ENCODE data around the gene LYRM4.

The LYRM4 gene

GRCh38 chr6:5091210-5092069 lies 169.3 kb downstream of the LYRM4 start:
- no peak for DNase-seq

- DNase-seq = no peak
Measured at GRCh38 chr6:5090603-5091002, 170.1 kb downstream of the LYRM4 start.

- no peak for DNase-seq
Measured at GRCh38 chr6:5089481-5090438, 171.0 kb downstream of the LYRM4 start.

- no peak for DNase-seq
Measured at GRCh38 chr6:5088780-5089179, 172.0 kb downstream of the LYRM4 start.

- DNase-seq = peak; percentile 73
Measured at GRCh38 chr6:5087389-5087788, 173.4 kb downstream of the LYRM4 start.

GRCh38 chr6:5086294-5086890 lies 174.4 kb downstream of the LYRM4 start:
- no peak for DNase-seq

GRCh38 chr6:5085648-5086293 lies 175.0 kb downstream of the LYRM4 start:
- no peak for DNase-seq

- DNase-seq = peak; percentile 44
Measured at GRCh38 chr6:5084781-5085647, 175.7 kb downstream of the LYRM4 start, which contains the start of gene PPP1R3G. TSS of gene PPP1R3G (plus strand) at chr6:5085341. CDS start at chr6:5085486, 145 bp downstream.

GRCh38 chr6:5084360-5084780 lies 176.4 kb downstream of the LYRM4 start:
- no peak for DNase-seq

GRCh38 chr6:5083813-5084359 lies 176.9 kb downstream of the LYRM4 start:
- DNase-seq = no peak

GRCh38 chr6:5083307-5083583 lies 177.5 kb downstream of the LYRM4 start:
- DNase-seq = no peak

GRCh38 chr6:5082487-5083306 lies 178.1 kb downstream of the LYRM4 start:
- DNase-seq = no peak

- no peak for DNase-seq
Measured at GRCh38 chr6:5081955-5082354, 178.8 kb downstream of the LYRM4 start.

- DNase-seq = no peak
Measured at GRCh38 chr6:5081182-5081581, 179.6 kb downstream of the LYRM4 start.

- no peak for DNase-seq
Measured at GRCh38 chr6:5080574-5080973, 180.2 kb downstream of the LYRM4 start.

- no peak for DNase-seq
Measured at GRCh38 chr6:5079692-5080091, 181.1 kb downstream of the LYRM4 start.

GRCh38 chr6:5078121-5078669 lies 182.6 kb downstream of the LYRM4 start:
- no peak for DNase-seq

GRCh38 chr6:5076931-5077330 lies 183.8 kb downstream of the LYRM4 start:
- no peak for DNase-seq

- no peak for DNase-seq
Measured at GRCh38 chr6:5073992-5074391, 186.8 kb downstream of the LYRM4 start.

- no peak for DNase-seq
Measured at GRCh38 chr6:5072440-5072839, 188.3 kb downstream of the LYRM4 start.

All from midbrain (tissue), 1 donor.